Hepatocyte (in vitro differentiated cells): Measurements from ENCODE around the gene DUXA.

Experiments
- CTCF ChIP-seq: fragments of 200-600 bp; sonication (generic); IDR thresholded peaks from 2 replicates; pipeline ENCODE4 v1.5.1; 2016; ENCODE audit warnings: antibody characterized with exemption, mild to moderate bottlenecking; ENCODE audit not compliant: poor library complexity
- EZH2phosphoT487 ChIP-seq: fragments of 200-600 bp; sonication (generic); IDR thresholded peaks from one replicate; pipeline ENCODE4 v1.6.1; 2018; ENCODE audit warnings: antibody characterized with exemption, mild to moderate bottlenecking, low read depth, moderate library complexity; ENCODE audit not compliant: unreplicated experiment, severe bottlenecking

- TF ChIP-seq EZH2phosphoT487 (no peak), CTCF (no peak)
These were observed 31.5 kb downstream of the DUXA start for GRCh38 chr19:57135797-57136196.
